ENCODE results near the gene DEPDC7. TPM values are rescaled to one million over a fixed set of nuclear protein-coding genes. Genes with fewer than 3 reads are reported as not detected.

The DEPDC7 gene
- total RNA-seq, 1 donor: 1.9 TPM

GRCh38 chr11:33059331-33060007 is 43.8 kb downstream of the DEPDC7 start:
- no peak for DNase-seq (ENCODE audit: low read depth in 2 of 3, low spot score in 2 of 3)

DNA sequence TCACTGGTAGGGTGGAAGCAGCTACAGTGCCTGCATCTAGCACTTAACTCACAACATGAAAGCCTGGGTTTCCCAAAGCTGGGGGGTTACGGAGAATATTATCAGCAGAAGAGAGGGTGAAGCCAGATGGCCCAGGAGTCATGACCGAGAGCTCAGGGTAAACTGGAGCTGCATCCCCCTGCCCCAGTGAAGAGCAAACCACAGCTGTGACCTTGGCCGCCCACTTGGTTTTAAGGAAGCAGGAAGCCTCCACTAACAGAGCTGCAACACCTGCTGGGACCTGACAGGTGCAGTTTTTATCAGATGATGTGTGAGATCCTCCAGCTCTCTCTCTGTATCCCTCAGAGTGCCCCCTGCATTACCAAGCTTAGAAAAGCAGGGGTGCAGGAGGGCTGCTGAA is 44.6 kb downstream of the DEPDC7 start:
- no peak for DNase-seq (ENCODE audit: low read depth in 2 of 3, low spot score in 2 of 3)

DNA sequence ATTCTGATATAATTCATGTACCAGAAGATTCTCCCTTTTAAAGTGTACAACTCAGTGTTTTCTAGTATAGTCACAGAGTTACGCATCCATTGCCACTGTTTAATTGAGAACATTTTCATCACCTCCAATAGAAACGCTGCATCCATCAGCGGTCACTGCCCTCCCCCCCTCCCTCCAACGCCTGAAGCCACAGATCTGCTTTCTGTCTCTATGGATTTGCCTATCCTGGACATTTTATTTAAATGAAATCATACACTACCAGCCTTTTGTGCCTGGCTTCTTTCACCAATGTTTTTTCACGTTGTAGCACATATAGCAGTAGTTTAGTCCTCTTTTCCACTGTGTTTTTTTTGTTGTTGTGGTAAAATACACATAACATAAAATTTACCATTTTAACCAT is 46.5 kb downstream of the DEPDC7 start:
- DNase-seq (ENCODE audit: low read depth in 2 of 3, low spot score in 2 of 3): no peak

GRCh38 chr11:33063326-33063881 is 47.7 kb downstream of the DEPDC7 start:
- DNase-seq (ENCODE audit: low read depth in 2 of 3, low spot score in 2 of 3): peak in 2 of 3 donors; percentile 85 to 91

DNA sequence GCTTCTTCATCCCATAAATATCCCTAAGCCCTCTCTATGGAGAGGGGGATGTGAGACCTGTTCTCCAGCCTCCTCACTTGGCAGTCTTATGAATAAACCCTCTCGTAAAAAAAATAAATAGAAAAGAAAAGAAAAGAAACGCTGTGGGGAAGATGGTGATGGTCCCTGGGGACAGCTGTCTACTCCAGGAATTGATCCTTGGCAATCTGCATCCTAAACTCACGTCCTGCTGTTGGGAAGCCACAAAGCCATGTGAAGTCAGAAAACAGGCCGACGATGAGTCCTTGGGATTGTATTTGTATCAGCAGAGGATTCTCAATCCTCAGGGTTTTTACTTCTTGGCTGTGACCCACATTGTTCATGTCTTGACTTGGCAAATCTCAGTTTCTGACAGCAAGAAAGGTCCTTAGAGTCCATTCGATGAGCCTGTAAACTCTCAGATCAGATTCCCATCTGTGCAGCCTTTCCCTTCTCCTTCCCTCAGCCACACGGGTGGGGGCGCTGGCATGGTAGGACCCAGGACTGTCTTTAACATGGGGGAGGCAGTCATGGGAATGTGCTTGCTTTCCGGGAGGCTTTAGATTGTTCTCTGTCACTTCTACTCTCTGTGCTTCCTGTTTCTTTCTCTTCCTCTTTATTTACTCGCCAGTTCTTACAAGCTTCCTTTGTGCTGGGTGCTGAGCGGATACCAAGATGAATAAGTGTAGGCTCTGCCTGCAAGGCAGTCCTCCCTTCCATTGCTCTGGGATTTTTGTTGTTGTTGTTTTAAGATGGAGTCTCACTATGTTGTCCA is 48.6 kb downstream of the DEPDC7 start:
- DNase-seq (ENCODE audit: low read depth in 2 of 3, low spot score in 2 of 3): peak in 1 of 3 donors; percentile 26

- no peak for DNase-seq (ENCODE audit: low read depth in 2 of 3, low spot score in 2 of 3)
Observed at GRCh38 chr11:33064866-33065265, 49.2 kb downstream of the DEPDC7 start.

DNA sequence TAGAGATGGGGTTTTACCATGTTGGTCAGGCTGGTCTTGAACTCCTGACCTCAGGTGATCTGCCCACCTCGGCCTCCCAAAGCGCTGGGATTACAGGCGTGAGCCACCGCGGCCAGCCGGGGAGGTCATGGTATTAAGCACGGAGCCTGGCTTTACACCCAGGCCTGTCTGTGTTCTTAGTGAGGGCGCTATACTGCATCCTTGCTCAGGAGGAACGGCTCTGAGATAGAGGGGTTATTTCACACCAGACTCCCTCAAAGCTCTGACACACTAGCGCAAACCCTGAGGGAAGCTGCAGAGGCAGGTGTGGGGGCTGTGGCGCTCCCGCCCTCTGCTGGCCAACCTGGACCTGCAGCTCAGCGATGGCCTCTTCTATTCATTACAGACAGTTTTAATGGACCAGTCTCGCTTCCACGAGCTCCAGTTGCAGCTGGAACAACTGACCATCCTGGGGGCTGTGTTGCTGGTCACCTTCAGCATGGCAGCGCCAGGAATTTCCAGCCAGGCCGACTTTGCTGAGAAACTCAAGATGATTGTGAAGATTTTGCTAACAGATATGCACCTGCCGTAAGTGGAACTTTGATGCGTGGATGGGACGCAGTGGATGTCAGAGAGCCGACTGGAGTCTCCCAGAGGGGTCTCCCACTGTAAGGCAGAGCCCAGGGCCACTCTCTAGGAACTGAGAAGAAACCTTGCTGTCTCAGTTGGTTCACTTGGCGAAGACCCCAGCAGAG is 49.9 kb downstream of the DEPDC7 start:
- DNase-seq (ENCODE audit: low read depth in 2 of 3, low spot score in 2 of 3): peak; percentile 39 to 80 (median 72)

- no peak for DNase-seq (ENCODE audit: low read depth in 2 of 3, low spot score in 2 of 3)
Observed at GRCh38 chr11:33067294-33067693, 51.6 kb downstream of the DEPDC7 start.

- DNase-seq (ENCODE audit: low read depth in 2 of 3, low spot score in 2 of 3): no peak
Observed at GRCh38 chr11:33068611-33069340, 53.1 kb downstream of the DEPDC7 start.

- DNase-seq (ENCODE audit: low read depth in 2 of 3, low spot score in 2 of 3): no peak
Observed at GRCh38 chr11:33072465-33072864, 56.8 kb downstream of the DEPDC7 start.

Small RNA genes within 50 kb of the gene (small RNA-seq; reads per million reads assigned to genes)
- gene RF00019: not detected

Other genes with a start within 250 kb of the DEPDC7 start
- gene CCDC73, start 221.2 kb upstream of the DEPDC7 start, total RNA-seq: under 0.01 TPM
- 1.3 TPM for gene PRRG4, start 186.0 kb upstream of the DEPDC7 start, total RNA-seq
- gene QSER1, start 123.1 kb upstream of the DEPDC7 start, total RNA-seq: 11.8 TPM
- gene TCP11L1, start 23.7 kb downstream of the DEPDC7 start, total RNA-seq: 21.0 TPM
- 6.7 TPM for gene CSTF3, start 145.6 kb downstream of the DEPDC7 start, total RNA-seq
- gene HIPK3, start 241.5 kb downstream of the DEPDC7 start, total RNA-seq: 73.0 TPM